ENCODE data around the gene GRK5.

Gene GRK5

DNA sequence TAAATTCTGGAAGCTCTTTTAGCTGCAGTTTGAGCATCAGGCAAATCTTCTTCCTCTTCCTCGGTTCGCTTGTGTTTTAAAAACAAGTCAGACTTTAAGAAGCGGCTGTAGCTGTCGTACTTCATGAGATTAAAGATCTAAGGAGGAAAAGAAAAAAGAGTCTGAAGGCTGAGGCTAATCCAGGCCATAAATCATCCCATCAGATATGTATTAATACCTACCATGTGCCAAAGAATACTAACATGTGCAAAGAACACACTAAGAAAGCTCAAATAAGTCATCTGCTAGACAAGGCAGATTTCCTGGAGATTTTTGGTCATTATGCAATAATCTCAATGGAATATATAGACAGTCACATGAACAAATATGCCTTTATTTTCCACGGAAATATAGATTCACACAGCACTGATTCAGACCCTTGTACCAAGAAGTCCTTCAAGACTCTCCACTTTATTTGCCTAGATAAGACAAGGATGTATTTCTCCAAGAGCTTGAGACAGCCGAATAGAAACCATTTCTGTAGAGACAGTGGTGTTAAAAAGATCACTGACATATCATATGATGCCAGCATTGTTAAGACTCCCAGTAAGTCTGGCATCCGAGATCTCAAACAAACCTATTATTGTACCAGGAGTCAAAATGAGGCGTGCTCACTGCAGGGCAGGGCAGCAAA, 292.9 kb downstream of the GRK5 start:
- no peak overlapping the region for H3K4me3 ChIP-seq (ENCODE audit: low read depth, low read length)
- DNase-seq (ENCODE audit: low read depth): no peak
- TF ChIP-seq, protein P1, sequence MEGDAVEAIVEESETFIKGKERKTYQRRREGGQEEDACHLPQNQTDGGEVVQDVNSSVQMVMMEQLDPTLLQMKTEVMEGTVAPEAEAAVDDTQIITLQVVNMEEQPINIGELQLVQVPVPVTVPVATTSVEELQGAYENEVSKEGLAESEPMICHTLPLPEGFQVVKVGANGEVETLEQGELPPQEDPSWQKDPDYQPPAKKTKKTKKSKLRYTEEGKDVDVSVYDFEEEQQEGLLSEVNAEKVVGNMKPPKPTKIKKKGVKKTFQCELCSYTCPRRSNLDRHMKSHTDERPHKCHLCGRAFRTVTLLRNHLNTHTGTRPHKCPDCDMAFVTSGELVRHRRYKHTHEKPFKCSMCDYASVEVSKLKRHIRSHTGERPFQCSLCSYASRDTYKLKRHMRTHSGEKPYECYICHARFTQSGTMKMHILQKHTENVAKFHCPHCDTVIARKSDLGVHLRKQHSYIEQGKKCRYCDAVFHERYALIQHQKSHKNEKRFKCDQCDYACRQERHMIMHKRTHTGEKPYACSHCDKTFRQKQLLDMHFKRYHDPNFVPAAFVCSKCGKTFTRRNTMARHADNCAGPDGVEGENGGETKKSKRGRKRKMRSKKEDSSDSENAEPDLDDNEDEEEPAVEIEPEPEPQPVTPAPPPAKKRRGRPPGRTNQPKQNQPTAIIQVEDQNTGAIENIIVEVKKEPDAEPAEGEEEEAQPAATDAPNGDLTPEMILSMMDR (IDR thresholded peaks at IDR 0.05; ENCODE audit: low read depth, low read length, missing control alignments): no peak

DNA sequence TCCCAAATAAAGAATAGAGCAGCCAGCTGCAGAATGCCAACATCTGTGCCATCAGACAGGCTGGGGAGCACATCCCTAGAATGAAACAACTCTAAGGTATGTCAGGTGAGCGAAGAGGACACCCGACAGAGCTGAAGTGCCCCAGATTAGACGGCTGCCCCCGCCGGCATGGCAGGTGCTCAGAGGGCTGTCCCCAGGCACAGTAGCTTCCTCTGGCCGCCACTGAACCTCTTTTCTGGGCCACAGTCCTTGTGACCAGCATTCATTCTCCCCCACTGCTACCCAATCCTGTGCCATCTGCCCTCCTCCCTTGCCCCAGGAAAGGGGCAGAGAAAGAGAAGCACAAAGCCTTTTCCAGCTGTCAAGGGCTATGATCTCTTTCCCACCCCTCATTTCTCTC, 293.4 kb downstream of the GRK5 start:
- TF ChIP-seq, protein P1 (IDR thresholded peaks at IDR 0.05; ENCODE audit: low read depth, low read length, missing control alignments): no peak
- DNase-seq (ENCODE audit: low read depth): no peak
- no peak overlapping the region for H3K4me3 ChIP-seq (ENCODE audit: low read depth, low read length)

- no peak overlapping the region for H3K4me3 ChIP-seq (ENCODE audit: low read depth, low read length)
- TF ChIP-seq, protein P1 (IDR thresholded peaks at IDR 0.05; ENCODE audit: low read depth, low read length, missing control alignments): no peak
Observed at GRCh38 chr10:119501690-119502089, 294.3 kb downstream of the GRK5 start.

DNA sequence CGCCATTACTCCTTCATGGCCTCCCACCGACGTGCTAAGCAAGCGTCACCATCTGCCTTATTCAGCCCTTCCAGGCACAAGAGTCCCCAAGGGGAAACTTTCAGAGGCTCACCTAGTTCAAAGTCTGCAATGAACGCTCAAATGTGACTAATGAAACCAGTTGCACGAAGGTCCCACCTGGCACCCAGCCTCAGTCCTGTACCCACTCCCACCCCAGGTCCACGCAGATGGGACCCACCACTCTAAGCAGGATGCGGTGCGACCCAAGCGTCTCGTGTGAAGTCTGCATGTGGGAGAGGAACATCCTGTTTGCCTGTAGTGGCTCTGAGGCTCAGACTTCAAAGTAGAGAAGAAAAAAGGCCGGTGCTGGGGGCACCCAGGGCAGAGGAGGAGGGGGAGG, 294.8 kb downstream of the GRK5 start:
- TF ChIP-seq, protein P1 (IDR thresholded peaks at IDR 0.05; ENCODE audit: low read depth, low read length, missing control alignments): no peak
- no peak for DNase-seq (ENCODE audit: low read depth)
- no peak overlapping the region for H3K4me3 ChIP-seq (ENCODE audit: low read depth, low read length)

More at GRCh38 chr10:119501690-119502089, 294.3 kb downstream of the GRK5 start:
- no peak for DNase-seq (ENCODE audit: low read depth)

DNA sequence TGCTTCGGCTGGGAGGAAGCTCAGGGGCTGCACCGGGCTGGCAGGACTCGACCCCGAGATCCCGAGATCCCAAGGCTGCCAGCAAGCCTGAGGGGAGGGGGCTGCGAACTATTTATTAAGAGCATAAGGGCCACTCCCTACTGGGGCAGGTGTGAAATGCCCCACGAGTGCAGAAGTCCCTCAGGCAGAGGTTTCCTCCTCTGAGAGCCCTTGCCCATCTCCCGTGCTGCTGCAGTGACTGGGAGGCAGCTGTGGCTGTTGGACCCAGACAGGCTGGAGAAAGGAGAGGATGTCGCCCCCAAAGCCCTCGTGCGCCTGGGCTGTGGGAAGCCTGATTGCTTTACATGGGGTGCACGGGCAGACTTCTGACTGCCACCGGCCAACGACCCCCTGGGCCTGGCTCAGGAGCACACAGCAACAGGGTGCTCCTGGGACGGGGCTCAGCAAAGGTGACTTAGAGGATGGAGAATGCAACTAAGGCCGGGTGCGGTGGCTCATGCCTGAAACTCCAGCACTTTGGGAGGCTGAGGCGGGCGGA, 295.3 kb downstream of the GRK5 start:
- TF ChIP-seq, protein P1 (IDR thresholded peaks at IDR 0.05; ENCODE audit: low read depth, low read length, missing control alignments): no peak
- no peak for DNase-seq (ENCODE audit: low read depth)
- H3K4me3 ChIP-seq (ENCODE audit: low read depth, low read length): no peak overlapping the region

DNA sequence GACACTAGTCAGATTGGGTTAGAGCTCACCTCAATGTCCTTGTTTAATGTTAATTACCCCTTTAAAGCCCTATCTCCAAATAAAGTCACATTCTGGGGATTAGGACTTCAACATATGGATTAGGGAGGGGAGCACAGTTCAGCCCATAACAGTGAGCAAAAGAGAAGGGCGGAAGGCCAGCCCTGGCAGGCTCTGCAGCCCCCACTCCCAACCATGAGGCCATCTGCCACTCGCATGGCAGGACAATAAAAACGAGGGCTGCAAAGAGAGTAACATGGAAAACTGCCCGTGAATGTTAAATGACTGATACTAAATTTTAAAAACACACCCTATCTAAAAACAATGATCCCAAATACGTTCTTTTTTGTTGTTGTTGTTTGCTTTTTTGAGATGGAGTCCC, 296.4 kb downstream of the GRK5 start:
- no peak for DNase-seq (ENCODE audit: low read depth)
- TF ChIP-seq, protein P1 (IDR thresholded peaks at IDR 0.05; ENCODE audit: low read depth, low read length, missing control alignments): no peak
- no peak overlapping the region for H3K4me3 ChIP-seq (ENCODE audit: low read depth, low read length)

- H3K4me3 ChIP-seq (ENCODE audit: low read depth, low read length): no peak overlapping the region
- TF ChIP-seq, protein P1 (IDR thresholded peaks at IDR 0.05; ENCODE audit: low read depth, low read length, missing control alignments): no peak
- no peak for DNase-seq (ENCODE audit: low read depth)
Observed at GRCh38 chr10:119504651-119505050, 297.3 kb downstream of the GRK5 start.
